Fibroblast of peridontal ligament (primary cell): Measurements from ENCODE around the gene HOXC5.
"Not testable (repeated sequence)": the region's sequence is repeated elsewhere in the genome, so short reads cannot be mapped to it uniquely, and the experiment has no call there.

Experiments used
- DNase-seq: peaks from one replicate; pipeline ENCODE4 v3.0.0-alpha.2; 2010; ENCODE audit errors: extremely low read depth

HOXC5 gene

DNA sequence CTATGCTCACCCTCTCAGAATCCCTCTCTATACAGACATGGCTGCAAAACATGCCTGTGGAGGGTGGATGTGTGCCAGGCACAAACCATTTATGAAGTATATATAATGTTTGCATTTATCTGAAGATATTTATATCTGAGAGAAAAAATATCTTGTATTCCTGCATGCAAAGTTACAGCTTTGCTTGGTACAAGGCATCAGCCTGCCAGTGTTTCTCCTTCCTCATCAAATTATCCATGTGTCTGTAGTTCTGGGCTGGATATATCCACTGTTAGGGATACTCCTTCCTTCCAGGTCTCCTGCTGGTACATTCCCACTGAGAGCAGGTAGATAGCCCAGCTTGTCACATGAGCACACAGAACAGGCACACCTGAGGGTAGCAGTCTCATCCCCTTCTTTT, 32.8 kb downstream of the HOXC5 start:
- no peak for DNase-seq

DNA sequence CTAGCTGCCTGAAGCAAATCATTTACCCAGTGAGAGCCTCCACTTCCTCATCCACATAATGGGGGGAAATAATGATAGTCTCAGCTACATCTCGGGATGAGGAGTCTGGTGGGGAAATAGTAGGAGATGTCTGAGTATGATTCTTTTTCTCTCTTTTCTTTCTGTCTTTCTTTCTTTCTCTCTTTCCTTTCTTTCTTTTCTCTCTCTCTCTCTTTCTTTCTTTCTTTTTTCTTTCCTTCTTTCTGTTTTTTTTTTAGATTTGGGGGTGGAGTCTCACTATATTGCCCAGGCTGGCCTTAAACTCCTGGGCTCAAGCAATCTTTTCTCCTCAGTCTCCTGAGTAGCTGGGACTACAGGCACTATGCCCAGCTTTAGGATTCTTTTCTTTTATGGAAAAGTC, 33.6 kb downstream of the HOXC5 start:
- DNase-seq: no peak

DNA sequence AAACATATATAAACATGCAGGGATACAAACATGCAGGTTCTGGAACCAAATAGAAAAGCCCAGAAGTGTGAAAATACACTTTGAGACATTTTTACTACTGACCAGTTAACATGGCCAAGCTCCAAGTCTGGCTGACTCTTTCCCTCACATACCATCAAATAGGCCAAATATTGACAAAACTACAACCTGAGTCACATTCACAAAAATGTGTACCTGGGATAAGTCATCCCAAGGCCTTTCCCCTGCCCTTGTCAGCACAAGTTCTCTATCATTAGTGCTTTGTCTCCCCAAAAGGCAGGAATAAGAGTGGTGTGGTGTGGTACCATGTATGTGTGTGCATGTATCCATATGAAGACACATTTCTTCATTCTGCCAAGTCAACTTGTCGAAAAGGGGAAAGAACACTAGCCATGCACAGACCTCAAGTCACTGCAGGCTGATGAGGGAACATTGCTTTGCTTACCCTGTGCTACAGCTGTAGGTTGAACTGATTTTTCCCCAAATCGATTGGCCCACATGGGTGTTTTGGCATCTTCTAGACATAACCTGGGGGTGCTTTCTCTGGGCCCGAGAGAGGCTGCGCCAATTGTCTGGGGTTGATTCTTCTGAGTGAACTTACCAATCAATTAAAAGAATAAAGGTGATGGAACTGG, 35.7 kb downstream of the HOXC5 start:
- no peak for DNase-seq

DNA sequence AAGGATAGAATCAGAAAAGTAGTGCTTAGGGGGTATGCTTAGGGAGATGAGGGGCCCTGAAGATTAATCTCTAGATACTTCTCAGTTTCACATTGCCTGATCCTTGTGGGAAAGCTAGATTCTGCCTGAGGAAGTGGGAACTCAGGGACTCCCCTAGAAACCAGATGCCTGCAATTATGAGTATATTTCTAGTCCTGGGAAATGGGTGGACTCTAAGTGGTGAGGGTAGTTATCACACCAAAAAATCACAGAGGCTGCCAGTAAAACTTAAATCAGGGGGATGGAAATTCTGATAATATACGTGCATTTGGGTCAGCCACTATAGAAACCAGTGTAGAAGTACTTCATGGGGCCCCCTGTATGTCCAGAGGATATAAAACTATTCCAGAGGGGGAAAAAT, 39.1 kb downstream of the HOXC5 start:
- DNase-seq: no peak

DNA sequence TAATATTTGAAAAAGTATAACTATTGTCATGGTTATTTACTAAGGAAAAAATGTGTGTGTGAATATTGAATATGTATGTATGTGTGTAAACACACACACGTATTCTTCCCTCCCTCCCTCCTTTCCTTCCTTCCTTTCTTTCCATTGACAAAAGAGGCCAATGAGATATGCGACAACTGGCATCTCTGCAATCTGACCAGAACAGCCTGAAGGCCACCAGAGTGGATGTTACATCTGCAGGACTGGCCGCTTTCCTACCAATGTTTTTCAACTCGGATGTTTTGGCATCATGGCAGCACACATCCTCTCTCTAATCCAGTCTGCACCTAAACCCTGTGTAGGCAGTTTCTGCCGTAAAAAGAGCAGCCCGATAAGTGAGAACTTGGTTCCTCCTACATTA, 41.5 kb downstream of the HOXC5 start:
- no peak for DNase-seq

DNA sequence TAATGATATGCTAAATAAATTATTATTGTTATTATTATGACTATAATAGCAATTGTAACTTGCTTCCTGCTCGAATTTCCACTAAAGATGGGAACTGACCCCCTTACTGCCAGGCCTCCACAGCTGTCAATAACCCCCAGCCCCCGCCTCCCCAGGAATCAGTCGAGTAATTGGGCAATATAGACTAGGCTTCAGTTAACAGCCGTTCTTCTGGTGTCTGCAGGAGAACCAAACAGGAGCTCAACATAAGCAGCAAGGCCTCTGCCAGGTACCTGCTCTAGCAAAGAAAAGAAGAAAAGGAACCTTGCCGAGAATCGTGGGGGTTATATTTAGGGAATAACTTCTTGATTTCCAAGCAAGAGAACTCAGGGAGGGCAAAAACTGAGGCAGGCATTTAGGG, 42.6 kb downstream of the HOXC5 start:
- DNase-seq: no peak

DNA sequence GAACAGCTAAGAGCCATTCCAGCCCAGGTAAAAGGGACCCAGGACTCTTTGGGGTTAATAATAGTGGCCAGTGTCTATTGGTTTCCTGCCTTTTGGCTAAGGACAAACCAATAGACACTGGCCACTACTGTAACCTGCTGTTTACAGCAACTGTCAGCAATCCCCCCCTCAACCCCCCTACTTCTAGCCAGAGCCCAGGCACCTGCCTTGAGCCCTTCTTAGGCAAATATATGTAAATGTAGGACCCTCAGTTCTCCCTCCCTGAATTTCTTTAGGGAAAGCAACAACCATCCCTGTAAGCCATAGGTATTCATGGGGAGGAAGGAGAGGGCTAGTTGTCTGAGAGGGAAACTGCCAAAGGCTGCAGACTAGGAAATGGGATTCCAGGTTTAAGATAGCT, 43.1 kb downstream of the HOXC5 start:
- DNase-seq: no peak

DNA sequence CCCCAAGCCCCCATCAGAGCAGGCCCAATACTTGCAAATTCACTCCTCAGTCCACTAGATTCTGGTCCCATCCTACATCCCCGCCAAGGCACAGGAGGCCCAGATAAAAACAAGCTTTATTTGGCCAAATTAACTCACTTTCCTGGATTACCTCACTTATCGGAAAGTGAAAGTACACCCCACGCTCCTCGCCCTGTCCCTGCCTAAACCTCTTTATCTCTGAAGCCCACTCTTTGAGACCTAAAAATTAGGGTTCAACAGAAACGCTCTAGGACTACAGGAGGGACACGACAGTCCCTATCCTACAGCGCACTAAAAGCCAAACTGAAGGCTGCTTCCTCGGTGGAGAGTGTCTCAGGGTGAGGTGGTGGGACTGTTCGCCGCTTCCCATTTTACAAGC, 45.0 kb downstream of the HOXC5 start:
- not testable (repeated sequence) for DNase-seq

DNA sequence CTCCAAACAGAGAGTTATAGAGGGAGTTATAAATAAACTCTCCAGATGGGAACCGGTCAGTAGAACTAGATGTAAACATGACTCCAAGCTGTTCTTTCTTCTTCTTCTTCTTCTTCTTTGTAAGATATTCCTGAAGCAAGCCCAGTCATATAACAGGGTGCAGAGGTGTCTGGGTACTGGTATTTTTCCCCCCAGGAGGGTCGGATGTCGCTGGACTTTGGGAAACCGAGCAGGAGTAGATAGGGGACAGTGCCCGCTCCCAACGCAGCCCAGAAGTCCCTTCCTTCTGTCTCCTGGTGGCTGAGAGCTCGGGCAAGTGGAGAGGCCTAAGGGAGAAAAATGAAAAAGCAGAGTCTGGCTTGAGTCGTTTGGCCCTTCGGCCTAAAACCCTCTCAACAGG, 46.3 kb downstream of the HOXC5 start:
- not testable (repeated sequence) for DNase-seq

DNA sequence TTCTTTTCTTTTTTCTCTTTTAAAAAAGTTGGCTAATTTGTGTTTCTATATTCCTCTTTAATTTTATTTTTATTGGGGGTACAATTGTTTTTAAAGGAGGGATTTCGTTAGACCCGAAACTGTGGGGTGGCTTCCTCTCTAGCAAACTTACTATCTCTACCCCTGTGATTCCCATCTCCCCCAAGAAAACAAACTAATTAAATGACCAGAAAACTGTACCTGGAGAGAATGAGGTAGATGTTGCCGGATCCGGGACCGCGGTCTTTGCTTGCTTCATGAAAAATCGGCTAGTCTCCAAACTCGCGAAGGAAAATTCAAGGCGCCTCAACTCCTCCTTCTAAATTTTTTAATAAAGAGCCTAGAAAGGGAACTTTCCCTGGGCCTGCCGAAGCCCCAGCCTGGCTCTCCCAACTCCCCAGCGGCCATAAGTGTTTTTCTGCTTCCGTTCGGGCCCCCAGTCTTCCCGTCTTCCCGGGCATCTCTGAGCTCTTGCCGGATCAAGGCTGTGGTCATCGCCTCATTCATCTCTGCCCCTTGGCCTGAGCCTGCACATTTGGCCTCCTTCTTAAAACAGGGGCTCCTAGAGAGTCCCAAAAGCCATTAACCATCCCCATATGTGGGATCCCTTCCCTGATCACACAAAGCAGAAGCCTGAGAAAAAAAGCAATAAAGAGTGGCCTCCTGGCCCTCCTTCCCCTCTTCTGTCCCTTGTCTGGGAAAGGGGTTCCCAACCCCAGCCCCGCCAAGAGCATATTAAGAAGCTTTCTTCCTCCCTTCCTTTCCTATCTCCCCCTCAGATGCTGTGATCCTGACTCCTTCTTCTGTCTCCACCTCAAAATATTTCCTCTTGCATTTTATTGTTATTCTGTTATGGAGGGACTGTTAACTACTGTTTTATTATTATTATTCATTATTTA, 47.4 kb downstream of the HOXC5 start:
- not testable (repeated sequence) for DNase-seq

DNA sequence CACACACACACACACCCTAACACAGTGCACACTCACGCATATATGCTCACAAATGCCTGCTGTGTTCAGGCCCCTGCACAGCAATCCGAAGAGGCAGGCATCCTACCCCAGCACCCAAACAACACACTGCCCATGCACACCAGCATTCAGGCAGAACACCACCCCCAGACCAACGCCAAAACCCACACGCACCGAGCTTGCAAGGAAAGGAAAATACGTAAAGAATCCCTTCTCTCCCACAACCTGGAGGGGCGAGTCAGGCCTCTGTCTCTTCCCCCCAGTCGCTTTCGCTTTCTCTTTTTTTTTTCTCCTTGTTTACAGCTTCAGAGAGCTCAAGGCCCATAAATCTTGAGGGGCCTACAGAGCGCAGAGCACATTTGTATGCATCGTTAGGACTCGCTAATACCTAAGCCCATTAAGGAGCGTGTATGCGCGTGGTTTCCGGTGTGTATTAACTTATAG, 48.2 kb downstream of the HOXC5 start:
- DNase-seq: not testable (repeated sequence)

DNA sequence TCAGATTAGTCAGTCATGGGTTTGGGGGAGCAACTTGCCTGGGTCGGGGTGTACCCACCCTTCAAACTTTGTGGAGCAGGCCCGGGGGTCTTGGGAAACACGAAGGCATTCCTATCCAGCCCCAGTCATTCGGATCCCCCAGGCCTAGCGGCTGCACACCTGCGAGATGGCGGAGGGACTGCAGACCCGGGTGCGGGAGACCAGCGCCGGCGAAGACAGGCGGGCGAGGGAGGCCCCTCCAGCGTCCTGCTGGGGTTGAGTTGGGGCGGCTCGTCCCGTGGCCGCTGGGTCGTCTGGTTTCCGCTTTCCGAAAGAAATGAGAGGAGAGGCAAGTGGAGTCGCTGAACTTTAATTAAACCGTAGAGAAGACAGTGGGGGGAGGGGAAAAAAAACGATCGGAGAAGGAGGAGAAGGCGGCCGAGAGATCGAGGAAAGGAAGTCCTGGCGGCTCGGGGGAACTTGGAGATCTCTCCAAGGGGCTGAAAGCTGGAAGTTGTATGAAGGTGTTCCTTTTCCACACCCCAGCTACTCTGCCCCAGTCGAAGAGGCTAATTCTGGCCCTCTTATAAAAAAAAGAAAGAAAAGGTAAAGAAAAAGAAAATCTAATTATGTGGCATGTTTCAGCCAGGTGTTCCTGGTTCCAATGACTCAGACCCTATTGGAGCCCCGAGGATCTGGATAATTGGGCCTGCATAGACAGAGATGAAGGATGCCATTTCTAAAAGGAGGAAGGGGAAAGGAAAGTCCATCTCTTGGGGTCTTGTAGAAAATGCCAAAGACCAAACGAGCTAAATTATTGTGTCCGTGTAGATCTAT, 48.9 kb downstream of the HOXC5 start:
- not testable (repeated sequence) for DNase-seq

DNA sequence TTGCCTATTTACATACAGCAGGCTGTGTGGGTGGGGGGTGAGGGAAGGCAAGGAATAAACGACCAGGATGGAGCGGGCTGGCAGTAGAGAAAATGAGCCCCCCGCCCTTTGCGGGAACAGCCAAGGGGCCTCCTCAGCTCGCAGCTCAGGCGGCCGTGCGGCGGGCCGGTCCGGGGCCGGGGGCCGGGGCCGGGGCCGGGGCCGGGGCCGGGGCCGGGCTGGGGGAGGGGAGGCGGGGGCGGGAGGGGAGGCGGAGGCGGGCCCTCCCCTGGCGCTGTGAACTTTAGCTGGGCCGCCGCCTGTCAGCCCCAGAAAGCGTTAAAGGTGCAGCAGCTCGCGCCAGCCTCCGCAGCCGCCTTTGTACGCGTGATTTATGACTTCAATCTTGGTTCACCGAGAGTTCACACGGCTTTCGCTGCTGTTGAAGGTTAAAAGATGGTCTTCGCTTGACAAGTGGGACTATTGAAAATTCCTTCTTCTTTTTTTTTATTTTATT, 49.6 kb downstream of the HOXC5 start:
- no peak for DNase-seq
